Breast epithelium (tissue), 3 donors: ENCODE results near the gene GRIP2.

Experiments
- CTCF ChIP-seq, 3 donors: fragments of 450-650 bp; IDR thresholded peaks; one replicate each; pipeline ENCODE4 v1.5.1; 2016 to 2017; ENCODE audit warnings: antibody characterized with exemption in 3 of 3, mild to moderate bottlenecking in 3 of 3, moderate library complexity in 3 of 3
- POLR2A ChIP-seq: fragments of 450-650 bp; IDR thresholded peaks from one replicate; pipeline ENCODE4 v1.6.1; 2016; ENCODE audit warnings: antibody characterized with exemption, mild to moderate bottlenecking, moderate library complexity

DNA sequence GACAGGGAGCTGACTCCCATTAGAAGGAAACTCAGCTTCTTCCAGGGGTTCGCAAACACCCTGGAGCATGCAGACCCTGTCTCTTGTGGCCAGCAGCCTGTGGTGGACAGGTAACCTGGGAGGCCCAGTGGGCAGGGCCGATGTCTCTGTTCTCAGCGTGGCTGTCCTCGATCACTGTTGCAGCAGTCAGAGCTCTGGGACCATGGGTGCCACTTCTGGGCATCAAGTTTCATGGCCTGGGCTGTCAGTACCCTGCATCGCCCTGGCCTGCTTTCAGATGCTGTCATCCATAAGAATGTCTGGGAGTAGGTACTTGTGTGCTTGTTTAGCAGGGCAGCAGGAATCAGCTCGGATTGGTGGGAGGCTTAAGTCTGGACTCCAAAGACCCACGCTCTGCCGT lies 83.3 kb downstream of the GRIP2 start:
- no peak for TF ChIP-seq CTCF (IDR thresholded peaks at IDR 0.05)
- TF ChIP-seq POLR2A: no peak
